Measurements from ENCODE around the gene ROBO1.

DNA sequence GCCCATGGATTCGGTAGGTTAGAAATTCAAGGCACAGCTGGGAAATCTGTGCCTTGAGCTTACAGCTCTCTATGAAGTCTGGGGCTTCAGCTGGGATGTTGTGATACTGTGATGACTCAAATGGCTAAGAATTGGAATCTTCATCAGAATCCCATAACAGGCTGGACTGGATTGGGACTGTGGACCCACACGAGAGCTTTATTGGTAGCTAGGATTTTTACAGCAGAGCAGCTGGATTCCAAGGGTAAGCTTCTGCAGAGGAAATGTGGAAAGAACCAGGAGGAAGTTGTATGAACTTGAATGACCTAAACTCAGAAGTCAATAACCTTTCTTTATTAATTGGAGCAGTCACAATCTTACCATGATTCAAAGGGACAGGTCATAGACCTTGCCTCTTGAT is 1187.1 kb downstream of the ROBO1 start:
- TF ChIP-seq, protein P1, sequence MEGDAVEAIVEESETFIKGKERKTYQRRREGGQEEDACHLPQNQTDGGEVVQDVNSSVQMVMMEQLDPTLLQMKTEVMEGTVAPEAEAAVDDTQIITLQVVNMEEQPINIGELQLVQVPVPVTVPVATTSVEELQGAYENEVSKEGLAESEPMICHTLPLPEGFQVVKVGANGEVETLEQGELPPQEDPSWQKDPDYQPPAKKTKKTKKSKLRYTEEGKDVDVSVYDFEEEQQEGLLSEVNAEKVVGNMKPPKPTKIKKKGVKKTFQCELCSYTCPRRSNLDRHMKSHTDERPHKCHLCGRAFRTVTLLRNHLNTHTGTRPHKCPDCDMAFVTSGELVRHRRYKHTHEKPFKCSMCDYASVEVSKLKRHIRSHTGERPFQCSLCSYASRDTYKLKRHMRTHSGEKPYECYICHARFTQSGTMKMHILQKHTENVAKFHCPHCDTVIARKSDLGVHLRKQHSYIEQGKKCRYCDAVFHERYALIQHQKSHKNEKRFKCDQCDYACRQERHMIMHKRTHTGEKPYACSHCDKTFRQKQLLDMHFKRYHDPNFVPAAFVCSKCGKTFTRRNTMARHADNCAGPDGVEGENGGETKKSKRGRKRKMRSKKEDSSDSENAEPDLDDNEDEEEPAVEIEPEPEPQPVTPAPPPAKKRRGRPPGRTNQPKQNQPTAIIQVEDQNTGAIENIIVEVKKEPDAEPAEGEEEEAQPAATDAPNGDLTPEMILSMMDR (IDR thresholded peaks at IDR 0.05; ENCODE audit: insufficient read depth, low read depth, low read length) = no peak
- TF ChIP-seq EZH2 (IDR thresholded peaks at IDR 0.05; ENCODE audit: insufficient read depth, low read length) = no peak
